Thyroid gland (tissue), 4 donors: ENCODE measurements around the gene HSPA14. TPM values are rescaled to one million over a fixed set of nuclear protein-coding genes. Genes with fewer than 3 reads are reported as not detected.
"Not testable (repeated sequence)": the region's sequence is repeated elsewhere in the genome, so short reads cannot be mapped to it uniquely, and the experiment has no call there.

Experiments used
- DNase-seq, 2 donors: peaks; one replicate each; pipeline ENCODE4 v3.0.0-alpha.2; 2019
- H3K27ac ChIP-seq, 3 donors: fragments of 200-600 bp; sonication (generic); 1 replicate in 2 of 3; 2 replicates in 1 of 3; pipeline ENCODE4 v1.5.1; 2016 to 2019; ENCODE audit warnings: mild to moderate bottlenecking in 1 of 3, moderate library complexity in 1 of 3
- H3K27me3 ChIP-seq: fragments of 200-600 bp; sonication (generic); one replicate; pipeline ENCODE4 v1.5.1; 2019
- H3K36me3 ChIP-seq, 2 donors: fragments of 200-600 bp; sonication (generic); one replicate each; pipeline ENCODE4 v1.5.1; 2016 to 2019
- H3K4me1 ChIP-seq, 2 donors: fragments of 200-600 bp; sonication (generic); one replicate each; pipeline ENCODE4 v1.5.1; 2017 to 2019
- H3K4me3 ChIP-seq, 3 donors: fragments of 200-600 bp; sonication (generic); replicated peaks in 1 of 3; 1 replicate in 2 of 3; 2 replicates in 1 of 3; pipeline ENCODE4 v1.5.1; 2016; ENCODE audit warnings: mild to moderate bottlenecking in 1 of 3
- H3K9me3 ChIP-seq: fragments of 200-600 bp; sonication (generic); one replicate; pipeline ENCODE4 v1.5.1; 2017
- POLR2A ChIP-seq, 2 donors: fragments of 450-650 bp; IDR thresholded peaks; one replicate each; pipeline ENCODE4 v1.6.1; 2017; ENCODE audit warnings: antibody characterized with exemption in 2 of 2, mild to moderate bottlenecking in 2 of 2, moderate library complexity in 1 of 2
- WGBS, 2 donors: methylation state at CpG; one replicate each; pipeline ENCODE4 v1.1.5; 2017; 5-methylcytosine and 5-hydroxymethylcytosine counted together
- intact Hi-C: fragments of 100-400 bp; cut with DNase I; formaldehyde crosslinking; loops from one replicate; pipeline ENCODE4 v1.15.1; 2023
- total RNA-seq, 4 donors: library from RNA; depleted of rRNA; stranded (reverse); fragments of >200 nt; gene quantifications; one replicate each; pipeline ENCODE4 v1.2.3, GENCODE V29; 2016
- TF ChIP-seq, protein P1 (sequence below), 6 experiments: fragments of 200-600 bp in 3 of 6; fragments of 450-650 bp in 3 of 6; sonication (generic) in 3 of 6; IDR thresholded peaks; one replicate each; pipeline ENCODE4 v1.5.1; 2016 to 2019; ENCODE audit warnings: antibody characterized with exemption in 6 of 6, mild to moderate bottlenecking in 2 of 6, inconsistent platforms in 1 of 6, moderate library complexity in 1 of 6

HSPA14 gene
- total RNA-seq, 4 donors from 2014 or later: 11.1 to 19.2 (median 16.7) TPM

DNA sequence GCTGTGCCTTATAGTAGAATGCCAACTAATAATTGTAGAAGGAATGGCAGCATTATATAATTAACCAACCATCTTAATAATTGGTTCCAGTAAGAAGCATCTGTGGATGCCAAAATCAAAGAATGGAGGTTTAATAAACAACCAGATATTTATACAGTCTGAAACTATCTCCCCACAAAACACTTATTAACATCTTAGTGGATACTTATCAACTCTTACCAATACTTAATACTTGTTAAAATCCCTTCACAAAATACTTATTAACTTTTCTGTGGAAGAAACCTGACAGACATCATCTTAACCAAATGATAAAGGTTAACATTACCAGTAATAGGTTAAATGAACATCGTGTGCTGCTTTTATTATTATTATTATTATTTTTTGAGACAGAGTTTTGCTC is 34.3 kb upstream of the HSPA14 start:
- Histone ChIP-seq H3K27ac (no peak overlapping the region), H3K27me3 (no peaks in the 10 kb centered on the region), H3K4me3 (no peak overlapping the region), H3K36me3 (no peaks in the 10 kb centered on the region), H3K9me3 (no peaks in the 10 kb centered on the region), H3K4me1 (no peaks in the 10 kb centered on the region)
- TF ChIP-seq, protein P1, sequence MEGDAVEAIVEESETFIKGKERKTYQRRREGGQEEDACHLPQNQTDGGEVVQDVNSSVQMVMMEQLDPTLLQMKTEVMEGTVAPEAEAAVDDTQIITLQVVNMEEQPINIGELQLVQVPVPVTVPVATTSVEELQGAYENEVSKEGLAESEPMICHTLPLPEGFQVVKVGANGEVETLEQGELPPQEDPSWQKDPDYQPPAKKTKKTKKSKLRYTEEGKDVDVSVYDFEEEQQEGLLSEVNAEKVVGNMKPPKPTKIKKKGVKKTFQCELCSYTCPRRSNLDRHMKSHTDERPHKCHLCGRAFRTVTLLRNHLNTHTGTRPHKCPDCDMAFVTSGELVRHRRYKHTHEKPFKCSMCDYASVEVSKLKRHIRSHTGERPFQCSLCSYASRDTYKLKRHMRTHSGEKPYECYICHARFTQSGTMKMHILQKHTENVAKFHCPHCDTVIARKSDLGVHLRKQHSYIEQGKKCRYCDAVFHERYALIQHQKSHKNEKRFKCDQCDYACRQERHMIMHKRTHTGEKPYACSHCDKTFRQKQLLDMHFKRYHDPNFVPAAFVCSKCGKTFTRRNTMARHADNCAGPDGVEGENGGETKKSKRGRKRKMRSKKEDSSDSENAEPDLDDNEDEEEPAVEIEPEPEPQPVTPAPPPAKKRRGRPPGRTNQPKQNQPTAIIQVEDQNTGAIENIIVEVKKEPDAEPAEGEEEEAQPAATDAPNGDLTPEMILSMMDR (IDR thresholded peaks at IDR 0.05): no peak
- intact Hi-C loops: no loop called here
- 51 to 91% methylated on average over 1 of the region's 1 CpG for WGBS, 2 donors
- no peak for DNase-seq

DNA sequence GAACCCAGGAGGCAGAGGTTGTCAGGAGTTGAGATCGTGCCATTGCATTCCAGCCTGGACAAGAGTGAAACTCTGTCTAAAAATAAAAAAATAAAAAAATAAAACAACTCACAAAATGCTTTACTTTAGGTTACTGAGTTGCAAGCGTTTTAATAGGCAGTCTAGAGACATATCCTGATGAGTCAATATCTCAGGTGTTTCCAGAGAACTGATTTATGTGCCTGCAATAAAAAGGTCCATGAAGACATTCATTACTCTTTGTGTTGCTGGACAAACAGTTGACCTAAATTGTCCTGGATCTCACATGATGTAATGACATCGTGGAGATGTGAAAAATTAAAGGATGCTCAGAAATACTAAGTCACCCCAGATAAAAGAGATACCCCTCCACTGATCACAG is 31.8 kb upstream of the HSPA14 start:
- H3K4me1 ChIP-seq: peaks cover 0 to 5% of the 10 kb centered on the region in 2 donors
- H3K36me3 ChIP-seq: no peaks in the 10 kb centered on the region
- no peak for DNase-seq
- H3K27me3 ChIP-seq: no peaks in the 10 kb centered on the region
- H3K9me3 ChIP-seq: no peaks in the 10 kb centered on the region
- WGBS, 2 donors: 89 to 90% methylated on average over 3 of the region's 3 CpGs
- H3K27ac ChIP-seq: no peak overlapping the region
- intact Hi-C loops: no loop called here
- no peak overlapping the region for H3K4me3 ChIP-seq
- TF ChIP-seq POLR2A (IDR thresholded peaks at IDR 0.05): no peak
- TF ChIP-seq, protein P1 (IDR thresholded peaks at IDR 0.05): no peak

DNA sequence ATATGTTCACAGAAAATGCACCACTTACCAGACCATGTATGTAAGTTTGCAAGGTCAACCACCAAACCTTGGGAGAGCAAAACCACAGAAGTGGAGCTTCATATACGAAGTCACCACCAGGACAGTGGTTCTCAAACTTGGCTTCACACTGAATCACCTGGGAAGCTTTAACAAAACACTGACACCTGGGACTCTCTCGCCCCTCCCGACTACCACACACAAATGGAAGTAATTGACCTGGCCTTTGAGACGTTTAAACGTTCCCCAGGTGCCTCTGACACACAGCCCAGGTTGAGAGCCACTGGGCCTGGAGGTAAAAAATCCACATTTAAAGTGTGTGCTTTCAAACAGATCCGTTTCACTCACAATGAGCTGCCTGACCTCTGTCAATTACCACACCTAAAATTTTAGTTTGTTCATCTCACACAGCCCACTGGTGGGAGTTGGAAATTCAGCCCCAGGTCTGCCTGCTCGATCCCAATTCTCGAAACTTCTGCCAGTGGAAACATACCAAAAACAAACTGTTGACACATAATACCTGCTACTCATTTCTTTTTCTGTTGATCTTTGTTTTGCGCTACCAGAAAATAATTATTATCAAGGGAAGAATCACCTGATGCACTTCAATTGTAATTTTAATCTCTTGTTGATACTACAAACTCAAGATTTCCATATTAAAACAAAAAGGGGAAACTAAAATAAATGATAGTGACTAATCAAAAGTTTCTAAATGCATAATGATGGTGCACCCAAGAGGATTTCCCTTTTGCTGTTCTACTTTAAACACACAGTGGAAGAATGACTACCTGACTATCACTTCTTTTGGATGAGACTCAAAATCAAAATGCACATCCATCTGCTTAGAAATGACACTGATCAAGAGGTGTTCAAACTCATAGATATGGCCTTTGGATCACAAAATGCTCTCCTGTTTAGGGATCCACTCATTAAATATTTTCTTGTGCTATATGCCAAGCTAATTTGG is 26.8 kb upstream of the HSPA14 start:
- H3K27ac ChIP-seq: peak overlapping the region in 2 of 3 donors; percentile 11 to 44
- no peaks in the 10 kb centered on the region for H3K27me3 ChIP-seq
- no peaks in the 10 kb centered on the region for H3K36me3 ChIP-seq
- 49 to 56% methylated on average over 9 of the region's 9 CpGs for WGBS, 2 donors
- intact Hi-C loops: no loop called here
- H3K4me3 ChIP-seq: no peak overlapping the region
- H3K4me1 ChIP-seq: peaks cover 0 to 11% of the 10 kb centered on the region in 2 donors
- no peaks in the 10 kb centered on the region for H3K9me3 ChIP-seq
- TF ChIP-seq, protein P1 (IDR thresholded peaks at IDR 0.05): peak in 2 of 6 experiments; percentile 9 to 19
- no peak for TF ChIP-seq POLR2A (IDR thresholded peaks at IDR 0.05)
- DNase-seq: no peak

DNA sequence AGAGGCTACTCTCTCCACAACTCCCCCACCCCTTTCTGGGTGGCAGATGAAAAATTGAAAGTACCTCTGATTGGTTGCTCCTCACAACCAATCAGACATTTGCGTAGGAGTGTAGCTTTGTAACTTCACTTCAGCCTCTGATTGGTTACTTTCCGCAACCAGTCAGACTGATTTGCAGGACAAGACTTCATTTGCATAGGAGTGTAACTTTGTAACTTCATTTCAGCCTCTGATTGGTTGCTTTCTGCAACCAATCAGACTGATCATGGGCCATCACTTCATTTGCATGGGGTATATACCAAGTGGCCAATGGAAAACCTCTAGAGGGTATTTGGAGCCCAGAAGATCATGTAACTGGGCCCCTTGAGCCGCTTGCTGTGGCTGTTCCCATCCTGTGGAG is 25.8 kb upstream of the HSPA14 start:
- no peak for DNase-seq
- Histone ChIP-seq H3K9me3 (no peaks in the 10 kb centered on the region), H3K36me3 (no peaks in the 10 kb centered on the region), H3K27ac (no peak overlapping the region), H3K4me3 (no peak overlapping the region), H3K4me1 (peaks cover 1 to 14% of the 10 kb centered on the region in 2 donors), H3K27me3 (no peaks in the 10 kb centered on the region)
- 93 to 94% methylated on average over 3 of the region's 3 CpGs for WGBS, 2 donors
- intact Hi-C loops: no loop called here
- TF ChIP-seq POLR2A (IDR thresholded peaks at IDR 0.05): no peak
- TF ChIP-seq, protein P1 (IDR thresholded peaks at IDR 0.05): no peak

DNA sequence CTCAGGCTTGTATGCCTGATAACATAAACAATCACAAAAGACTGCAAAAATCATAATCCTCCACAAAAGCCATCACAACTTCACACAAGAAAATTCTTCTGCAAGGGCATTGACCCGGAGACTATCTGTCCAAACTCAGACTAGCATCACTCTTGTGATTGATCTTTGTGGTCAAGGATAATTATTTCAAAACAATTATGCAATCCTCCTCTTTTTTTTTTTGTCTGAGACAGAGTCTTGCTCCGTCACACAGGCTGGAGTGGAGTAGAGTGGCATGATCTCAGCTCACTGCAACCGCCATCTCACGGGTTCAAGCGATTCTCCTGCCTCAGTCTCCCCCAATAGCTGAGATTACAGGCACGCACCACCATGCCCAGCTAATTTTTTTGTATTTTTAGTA is 22.4 kb upstream of the HSPA14 start:
- Histone ChIP-seq H3K27me3 (no peaks in the 10 kb centered on the region), H3K4me3 (no peak overlapping the region), H3K4me1 (peaks cover 8 to 36% of the 10 kb centered on the region in 2 donors), H3K9me3 (no peaks in the 10 kb centered on the region), H3K27ac (no peak overlapping the region), H3K36me3 (no peaks in the 10 kb centered on the region)
- no peak for TF ChIP-seq POLR2A (IDR thresholded peaks at IDR 0.05)
- TF ChIP-seq, protein P1 (IDR thresholded peaks at IDR 0.05): no peak
- 87 to 91% methylated on average over 6 of the region's 6 CpGs for WGBS, 2 donors
- intact Hi-C loops: no loop called here
- DNase-seq: peak in 1 of 2 donors; percentile 17

DNA sequence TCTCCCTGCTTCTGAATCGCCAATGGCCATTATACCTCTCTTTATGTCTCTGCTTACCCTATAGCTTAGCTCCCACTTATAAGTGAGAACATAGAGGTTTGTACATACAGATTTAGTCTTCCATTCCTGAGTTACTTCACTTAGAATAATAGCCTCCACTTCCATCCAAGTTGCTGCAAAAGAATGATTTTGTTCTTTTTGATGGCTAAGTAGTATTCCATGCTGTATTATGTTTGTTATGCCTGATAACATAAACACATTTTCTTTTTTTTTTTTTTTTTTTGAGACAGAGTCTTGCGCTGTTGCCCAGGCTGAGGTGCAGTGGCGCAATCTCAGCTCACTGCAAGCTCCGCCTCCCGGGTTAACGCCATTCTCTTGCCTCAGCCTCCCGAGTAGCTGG is 21.4 kb upstream of the HSPA14 start:
- H3K9me3 ChIP-seq, H3K36me3 ChIP-seq, DNase-seq, intact Hi-C loops, H3K27me3 ChIP-seq, H3K4me3 ChIP-seq: not testable (repeated sequence)
- WGBS, 2 donors: 98% methylated on average over 7 of the region's 7 CpGs
- Histone ChIP-seq H3K4me1 (peaks cover 8 to 30% of the 10 kb centered on the region in 2 donors), H3K27ac (peak overlapping the region in 2 of 3 donors; percentile 5 to 78)
